SK-N-SH (cell line): ENCODE results near the gene STK17B. TPM values are rescaled to one million over a fixed set of nuclear protein-coding genes. Genes with fewer than 3 reads are reported as not detected.

Experiments
- CTCF ChIA-PET: fragments of 300-600, 350-600 bp; formaldehyde crosslinking; extraction: SDS; loops from one replicate; lab custom pipeline; 2021; lab: Yijun Ruan, JAX
- POLR2A ChIA-PET: fragments of 350-600 bp; sonication (Branson Sonifier 250); formaldehyde crosslinking; extraction: SDS; loops from one replicate; lab custom pipeline; 2020; ENCODE audit warnings: antibody characterized with exemption, inconsistent platforms; lab: Yijun Ruan, JAX
- DNase-seq: peaks from one replicate; pipeline ENCODE4 v3.0.0; 2012
- H2AFZ ChIP-seq: fragments of 200-600 bp; sonication (generic); 2 replicates; pipeline ENCODE4 v1.8.1; 2016; ENCODE audit warnings: antibody characterized with exemption, mild to moderate bottlenecking, low read depth
- H3F3A ChIP-seq: fragments of 200-600 bp; sonication (generic); replicated peaks from 2 replicates; pipeline ENCODE3; 2016; ENCODE audit warnings: antibody characterized with exemption, mild to moderate bottlenecking; ENCODE audit not compliant: insufficient read depth
- H3K27ac ChIP-seq, 2 experiments: fragments of 200-500 bp in 1 of 2; fragments of 200-600 bp in 1 of 2; sonication (Bioruptor generic) in 1 of 2; sonication (generic), shearing (Covaris generic) in 1 of 2; 2 replicates each; pipeline versions ENCODE4 v1.5.1 to v1.6.1; 2014 to 2016; ENCODE audit warnings: low read depth in 2 of 2, inconsistent platforms in 1 of 2, low read length in 1 of 2, mild to moderate bottlenecking in 1 of 2, mixed read lengths in 1 of 2
- H3K27me3 ChIP-seq: fragments of 200-600 bp; sonication (generic), shearing (Covaris generic); 2 replicates; pipeline ENCODE4 v1.6.1; 2016; ENCODE audit warnings: mixed run types; ENCODE audit not compliant: insufficient read depth
- H3K36me3 ChIP-seq, 2 experiments: fragments of 200-500 bp in 1 of 2; fragments of 200-600 bp in 1 of 2; sonication (Bioruptor generic) in 1 of 2; sonication (generic) in 1 of 2; replicated peaks in 1 of 2; 2 replicates each; pipeline versions ENCODE3 to v1.5.1; 2014 to 2016; ENCODE audit warnings: low read length in 1 of 2, mild to moderate bottlenecking in 1 of 2; ENCODE audit not compliant: insufficient read depth in 2 of 2, control insufficient read depth in 1 of 2
- H3K4me1 ChIP-seq, 2 experiments: fragments of 200-500 bp in 1 of 2; fragments of 200-600 bp in 1 of 2; sonication (Bioruptor generic) in 1 of 2; sonication (generic), shearing (Covaris generic) in 1 of 2; 2 replicates each; pipeline versions ENCODE4 v1.5.1 to v1.6.1; 2014 to 2016; ENCODE audit warnings: low read depth in 1 of 2, low read length in 1 of 2, mixed run types in 1 of 2; ENCODE audit not compliant: insufficient read depth in 2 of 2, control insufficient read depth in 1 of 2
- H3K4me2 ChIP-seq: fragments of 200-600 bp; sonication (generic), shearing (Covaris generic); 2 replicates; pipeline ENCODE4 v1.6.1; 2017; ENCODE audit warnings: mixed run types
- H3K4me3 ChIP-seq, 2 experiments: fragments of 200-500 bp in 1 of 2; fragments of 200-600 bp in 1 of 2; sonication (Bioruptor generic) in 1 of 2; sonication (generic), shearing (Covaris generic) in 1 of 2; 2 replicates each; pipeline versions ENCODE4 v1.5.1 to v1.8.1; 2014 to 2016; ENCODE audit warnings: low read depth in 2 of 2, inconsistent platforms in 1 of 2, low read length in 1 of 2, mild to moderate bottlenecking in 1 of 2, mixed read lengths in 1 of 2, moderate library complexity in 1 of 2
- H3K79me2 ChIP-seq: fragments of 200-600 bp; sonication (generic); 2 replicates; pipeline ENCODE4 v1.8.1; 2017; ENCODE audit warnings: mild to moderate bottlenecking; ENCODE audit not compliant: insufficient read depth
- H3K9ac ChIP-seq: fragments of 200-600 bp; sonication (generic); 2 replicates; pipeline ENCODE4 v1.6.1; 2017; ENCODE audit warnings: mixed run types
- H3K9me2 ChIP-seq: fragments of 200-600 bp; sonication (generic); 2 replicates; pipeline ENCODE4 v1.6.1; 2017; ENCODE audit warnings: mixed run types
- H3K9me3 ChIP-seq: fragments of 200-600 bp; sonication (generic); 2 replicates; pipeline ENCODE4 v1.6.1; 2017; ENCODE audit warnings: mixed run types, mild to moderate bottlenecking, moderate library complexity
- H4K20me1 ChIP-seq: fragments of 200-600 bp; sonication (generic); 2 replicates; pipeline ENCODE4 v1.6.1; 2017; ENCODE audit warnings: mild to moderate bottlenecking, mixed run types; ENCODE audit not compliant: insufficient read depth
- EZH2phosphoT487 ChIP-seq: fragments of 200-600 bp; sonication (generic); IDR thresholded peaks from 2 replicates; pipeline ENCODE4 v1.6.1; 2017; ENCODE audit warnings: low read depth, mixed run types, mild to moderate bottlenecking, antibody characterized with exemption, moderate library complexity, borderline replicate concordance
- FOXM1 ChIP-seq: IDR thresholded peaks from 2 replicates; pipeline ENCODE4 v1.4.0; 2012; ENCODE audit warnings: low read depth, mild to moderate bottlenecking
- GABPA ChIP-seq: IDR thresholded peaks from 2 replicates; pipeline ENCODE4 v1.4.0; 2012; ENCODE audit warnings: low read depth, mild to moderate bottlenecking
- GATA2 ChIP-seq: sonication (generic); formaldehyde crosslinking; IDR thresholded peaks from 2 replicates; pipeline ENCODE4 v1.5.0; 2020; ENCODE audit warnings: mild to moderate bottlenecking, missing genetic modification reagents
- JUND ChIP-seq: IDR thresholded peaks from 2 replicates; pipeline ENCODE4 v1.4.0; 2012
- MXI1 ChIP-seq: IDR thresholded peaks from 2 replicates; pipeline ENCODE4 v1.6.1; 2012; ENCODE audit warnings: mild to moderate bottlenecking, low read depth, low read length, improper control_type of control experiment
- POLR2AphosphoS5 ChIP-seq: IDR thresholded peaks from 2 replicates; pipeline ENCODE4 v1.6.1; 2012; ENCODE audit warnings: low read depth, low read length
- RCOR1 ChIP-seq: fragments of 150-350 bp; IDR thresholded peaks from 2 replicates; pipeline ENCODE4 v1.6.1; 2017; ENCODE audit warnings: antibody characterized with exemption, low read length
- RFX5 ChIP-seq: IDR thresholded peaks from 2 replicates; pipeline ENCODE4 v1.6.1; 2012; ENCODE audit warnings: mild to moderate bottlenecking, improper control_type of control experiment, low read length
- RXRA ChIP-seq: IDR thresholded peaks from 2 replicates; pipeline ENCODE4 v1.4.0; 2012; ENCODE audit warnings: low read depth, mild to moderate bottlenecking, borderline replicate concordance
- SIN3A ChIP-seq: IDR thresholded peaks from 2 replicates; pipeline ENCODE4 v1.6.1; 2012; ENCODE audit warnings: low read depth, mild to moderate bottlenecking, low read length, moderate library complexity, borderline replicate concordance
- SMC3 ChIP-seq: IDR thresholded peaks from 2 replicates; pipeline ENCODE4 v1.6.1; 2012; ENCODE audit warnings: low read depth, low read length, improper control_type of control experiment
- TAF1 ChIP-seq: IDR thresholded peaks from 2 replicates; pipeline ENCODE4 v1.6.1; 2012; ENCODE audit warnings: low read depth, mild to moderate bottlenecking, low read length, moderate library complexity, borderline replicate concordance
- TCF12 ChIP-seq: IDR thresholded peaks from 2 replicates; pipeline ENCODE4 v1.4.0; 2012
- USF2 ChIP-seq: fragments of 150-350 bp; IDR thresholded peaks from 2 replicates; pipeline ENCODE4 v1.6.1; 2017; ENCODE audit warnings: antibody characterized with exemption, low read length, low read depth, borderline replicate concordance
- YY1 ChIP-seq: IDR thresholded peaks from 2 replicates; pipeline ENCODE4 v1.4.0; 2012; ENCODE audit warnings: low read depth, mild to moderate bottlenecking
- WGBS: methylation state at CpG from one replicate; pipeline ENCODE4 v1.1.6; 2017; ENCODE audit warnings: low lambda C conversion rate; 5-methylcytosine and 5-hydroxymethylcytosine counted together
- polyA plus RNA-seq, 3 experiments: library from polyadenylated mRNA; depleted of rRNA; stranded (reverse); fragments of >200 nt; gene quantifications; 2 replicates each; pipeline ENCODE4 v1.2.3, GENCODE V29; 2012
- TF ChIP-seq, protein P1 (sequence below): IDR thresholded peaks from 2 replicates; pipeline ENCODE4 v1.4.0; 2012; ENCODE audit warnings: low read depth, borderline replicate concordance
- TF ChIP-seq, protein P2 (sequence below): IDR thresholded peaks from 2 replicates; pipeline ENCODE4 v1.4.0; 2012; ENCODE audit warnings: low read depth
- TF ChIP-seq, protein P3 (sequence below): IDR thresholded peaks from 2 replicates; pipeline ENCODE4 v1.6.1; 2012; ENCODE audit warnings: mild to moderate bottlenecking, low read depth, low read length, moderate library complexity

The STK17B gene
- polyA plus RNA-seq, 1 of the 3 experiments (the other 2 are of a cell fraction), result 5.1 TPM

DNA sequence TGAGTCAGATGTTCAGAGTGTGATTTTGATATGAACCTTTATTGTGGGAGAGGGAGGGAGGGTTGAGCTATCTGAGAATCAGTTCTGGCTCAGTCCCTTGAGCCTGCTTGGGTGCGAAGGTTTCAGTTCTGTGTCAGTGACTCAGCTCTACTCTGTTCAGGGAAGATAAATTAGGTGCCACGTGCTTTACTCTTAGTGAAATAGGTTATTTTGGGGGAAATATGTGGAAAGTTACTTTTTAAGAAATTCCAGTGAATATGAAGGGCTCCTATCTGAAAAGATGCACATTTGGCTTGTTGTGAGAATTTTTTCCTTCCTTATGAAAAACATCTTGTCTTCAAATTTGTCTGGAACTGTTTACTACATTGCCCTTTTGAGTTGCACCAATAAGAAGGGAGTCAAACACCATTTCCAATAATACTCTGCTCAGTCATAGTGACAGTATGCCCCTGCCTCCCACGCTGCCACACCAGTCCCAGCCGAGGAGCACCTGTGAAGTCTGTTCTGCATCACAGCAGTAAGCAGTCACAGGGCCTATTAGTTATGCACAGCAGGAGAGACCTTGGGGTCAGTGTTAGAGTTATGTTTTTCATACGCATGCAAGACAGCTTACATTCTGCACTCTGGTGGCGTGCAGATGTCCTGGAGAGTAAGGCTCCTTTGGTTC, 69.9 kb downstream of the STK17B start (continued):
- TF ChIP-seq FOXM1 (no peak), TCF12 (no peak; the same call in 1 of the 2 replicates), RFX5 (no peak), SIN3A (no peak), YY1 (no peak)
- TF ChIP-seq, protein P1, sequence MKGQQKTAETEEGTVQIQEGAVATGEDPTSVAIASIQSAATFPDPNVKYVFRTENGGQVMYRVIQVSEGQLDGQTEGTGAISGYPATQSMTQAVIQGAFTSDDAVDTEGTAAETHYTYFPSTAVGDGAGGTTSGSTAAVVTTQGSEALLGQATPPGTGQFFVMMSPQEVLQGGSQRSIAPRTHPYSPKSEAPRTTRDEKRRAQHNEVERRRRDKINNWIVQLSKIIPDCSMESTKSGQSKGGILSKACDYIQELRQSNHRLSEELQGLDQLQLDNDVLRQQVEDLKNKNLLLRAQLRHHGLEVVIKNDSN, result no peak
- TF ChIP-seq, protein P2, sequence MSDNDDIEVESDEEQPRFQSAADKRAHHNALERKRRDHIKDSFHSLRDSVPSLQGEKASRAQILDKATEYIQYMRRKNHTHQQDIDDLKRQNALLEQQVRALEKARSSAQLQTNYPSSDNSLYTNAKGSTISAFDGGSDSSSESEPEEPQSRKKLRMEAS, result no peak

- no peaks in the 10 kb centered on the region for H3K36me3 ChIP-seq
- H3K27me3 ChIP-seq, result no peaks in the 10 kb centered on the region
- POLR2A ChIA-PET, result no interaction called here
- H3K9me2 ChIP-seq, result no peaks in the 10 kb centered on the region
- H3K79me2 ChIP-seq, result no peaks in the 10 kb centered on the region
- H4K20me1 ChIP-seq, result no peaks in the 10 kb centered on the region
- H3K4me2 ChIP-seq, result no peak overlapping the region
- no peak for DNase-seq
- no peaks in the 10 kb centered on the region for H3F3A ChIP-seq
- H3K9ac ChIP-seq, result no peak overlapping the region
- 88% methylated on average over 3 of the region's 3 CpGs for WGBS
- no peak overlapping the region for H2AFZ ChIP-seq
- H3K4me3 ChIP-seq, result no peak overlapping the region
- H3K9me3 ChIP-seq, result no peaks in the 10 kb centered on the region
- H3K27ac ChIP-seq, result no peak overlapping the region
- no peaks in the 10 kb centered on the region; a peak in 2 of 4 replicates for H3K4me1 ChIP-seq
- CTCF ChIA-PET, result no interaction called here
- TF ChIP-seq, protein P1, result no peak
- no peak for TF ChIP-seq SMC3
- TF ChIP-seq, protein P3, sequence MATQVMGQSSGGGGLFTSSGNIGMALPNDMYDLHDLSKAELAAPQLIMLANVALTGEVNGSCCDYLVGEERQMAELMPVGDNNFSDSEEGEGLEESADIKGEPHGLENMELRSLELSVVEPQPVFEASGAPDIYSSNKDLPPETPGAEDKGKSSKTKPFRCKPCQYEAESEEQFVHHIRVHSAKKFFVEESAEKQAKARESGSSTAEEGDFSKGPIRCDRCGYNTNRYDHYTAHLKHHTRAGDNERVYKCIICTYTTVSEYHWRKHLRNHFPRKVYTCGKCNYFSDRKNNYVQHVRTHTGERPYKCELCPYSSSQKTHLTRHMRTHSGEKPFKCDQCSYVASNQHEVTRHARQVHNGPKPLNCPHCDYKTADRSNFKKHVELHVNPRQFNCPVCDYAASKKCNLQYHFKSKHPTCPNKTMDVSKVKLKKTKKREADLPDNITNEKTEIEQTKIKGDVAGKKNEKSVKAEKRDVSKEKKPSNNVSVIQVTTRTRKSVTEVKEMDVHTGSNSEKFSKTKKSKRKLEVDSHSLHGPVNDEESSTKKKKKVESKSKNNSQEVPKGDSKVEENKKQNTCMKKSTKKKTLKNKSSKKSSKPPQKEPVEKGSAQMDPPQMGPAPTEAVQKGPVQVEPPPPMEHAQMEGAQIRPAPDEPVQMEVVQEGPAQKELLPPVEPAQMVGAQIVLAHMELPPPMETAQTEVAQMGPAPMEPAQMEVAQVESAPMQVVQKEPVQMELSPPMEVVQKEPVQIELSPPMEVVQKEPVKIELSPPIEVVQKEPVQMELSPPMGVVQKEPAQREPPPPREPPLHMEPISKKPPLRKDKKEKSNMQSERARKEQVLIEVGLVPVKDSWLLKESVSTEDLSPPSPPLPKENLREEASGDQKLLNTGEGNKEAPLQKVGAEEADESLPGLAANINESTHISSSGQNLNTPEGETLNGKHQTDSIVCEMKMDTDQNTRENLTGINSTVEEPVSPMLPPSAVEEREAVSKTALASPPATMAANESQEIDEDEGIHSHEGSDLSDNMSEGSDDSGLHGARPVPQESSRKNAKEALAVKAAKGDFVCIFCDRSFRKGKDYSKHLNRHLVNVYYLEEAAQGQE, result no peak
- TF ChIP-seq USF2, result no peak
- TF ChIP-seq, protein P2, result no peak
- TF ChIP-seq POLR2AphosphoS5, result no peak
- TF ChIP-seq GATA2, result no peak
- TF ChIP-seq TAF1, result no peak
- no peak for TF ChIP-seq MXI1
- TF ChIP-seq GABPA, result no peak
- TF ChIP-seq RXRA, result no peak
- TF ChIP-seq RCOR1, result no peak
- no peak for TF ChIP-seq JUND
- no peak for TF ChIP-seq EZH2phosphoT487
Observed at GRCh38 chr2:196099916-196100315, 71.5 kb downstream of the STK17B start.
